Measurements from ENCODE around the gene A3GALT2.

A3GALT2 gene

GRCh38 chr1:33367485-33368405, 46.8 kb upstream of the A3GALT2 start:
- DNase-seq (ENCODE audit: extremely low read depth, insufficient read length) = peak; percentile 55
- no peak overlapping the region for H3K4me3 ChIP-seq (replicated peaks; ENCODE audit: low read depth, low read length)
- no peaks in the 10 kb centered on the region for H3K36me3 ChIP-seq (ENCODE audit: control insufficient read depth, insufficient read depth, low read length)
- H3K27me3 ChIP-seq (replicated peaks; ENCODE audit: control insufficient read depth, insufficient read depth, low read length) = peaks cover 4% of the 10 kb centered on the region
- peak; percentile 98 for TF ChIP-seq CTCF (IDR thresholded peaks at IDR 0.05; ENCODE audit: insufficient read depth, low read length, poor library complexity, severe bottlenecking)

GRCh38 chr1:33366762-33367484, 46.0 kb upstream of the A3GALT2 start:
- no peak for DNase-seq (ENCODE audit: extremely low read depth, insufficient read length)
- TF ChIP-seq CTCF (IDR thresholded peaks at IDR 0.05; ENCODE audit: insufficient read depth, low read length, poor library complexity, severe bottlenecking) = no peak
- Histone ChIP-seq H3K27me3 (replicated peaks; ENCODE audit: control insufficient read depth, insufficient read depth, low read length) (peaks cover 4% of the 10 kb centered on the region), H3K36me3 (ENCODE audit: control insufficient read depth, insufficient read depth, low read length) (no peaks in the 10 kb centered on the region), H3K4me3 (replicated peaks; ENCODE audit: low read depth, low read length) (no peak overlapping the region)

- Histone ChIP-seq H3K36me3 (ENCODE audit: control insufficient read depth, insufficient read depth, low read length) (no peaks in the 10 kb centered on the region), H3K27me3 (replicated peaks; ENCODE audit: control insufficient read depth, insufficient read depth, low read length) (peaks cover 4% of the 10 kb centered on the region), H3K4me3 (replicated peaks; ENCODE audit: low read depth, low read length) (no peak overlapping the region)
- DNase-seq (ENCODE audit: extremely low read depth, insufficient read length) = no peak
- no peak for TF ChIP-seq CTCF (IDR thresholded peaks at IDR 0.05; ENCODE audit: insufficient read depth, low read length, poor library complexity, severe bottlenecking)
These were observed 44.7 kb upstream of the A3GALT2 start for GRCh38 chr1:33365560-33365997.

GRCh38 chr1:33364565-33364918, 43.6 kb upstream of the A3GALT2 start:
- peaks cover under 1% of the 10 kb centered on the region for H3K27me3 ChIP-seq (replicated peaks; ENCODE audit: control insufficient read depth, insufficient read depth, low read length)

GRCh38 chr1:33363470-33363861, 42.6 kb upstream of the A3GALT2 start:
- TF ChIP-seq CTCF (IDR thresholded peaks at IDR 0.05; ENCODE audit: insufficient read depth, low read length, poor library complexity, severe bottlenecking) = no peak
- Histone ChIP-seq H3K36me3 (ENCODE audit: control insufficient read depth, insufficient read depth, low read length) (no peaks in the 10 kb centered on the region), H3K27me3 (replicated peaks; ENCODE audit: control insufficient read depth, insufficient read depth, low read length) (no peaks in the 10 kb centered on the region), H3K4me3 (replicated peaks; ENCODE audit: low read depth, low read length) (no peak overlapping the region)
- DNase-seq (ENCODE audit: extremely low read depth, insufficient read length) = no peak

More at GRCh38 chr1:33364565-33364918, 43.6 kb upstream of the A3GALT2 start:
- no peak overlapping the region for H3K4me3 ChIP-seq (replicated peaks; ENCODE audit: low read depth, low read length)
- no peaks in the 10 kb centered on the region for H3K36me3 ChIP-seq (ENCODE audit: control insufficient read depth, insufficient read depth, low read length)
- TF ChIP-seq CTCF (IDR thresholded peaks at IDR 0.05; ENCODE audit: insufficient read depth, low read length, poor library complexity, severe bottlenecking) = no peak
- no peak for DNase-seq (ENCODE audit: extremely low read depth, insufficient read length)

Measured in GM06990 (cell line).